B cell (primary cell): Measurements from ENCODE around the gene ZNF691. TPM values are rescaled to one million over a fixed set of nuclear protein-coding genes. Genes with fewer than 3 reads are reported as not detected.

Experiments used
- ATAC-seq: fragments of 200-7000 bp; cut with Tn5 transposase; one replicate; pipeline ENCODE4 v1.10.0; 2021; ENCODE audit warnings: low read depth, mild to moderate bottlenecking, moderate number of reproducible peaks, moderate library complexity
- CTCF ChIA-PET: fragments of 350-600 bp; sonication (Branson Sonifier 250); formaldehyde crosslinking; loops from one replicate; lab custom pipeline; 2021; ENCODE audit warnings: antibody characterized with exemption, inconsistent platforms; lab: Charles Lee
- POLR2A ChIA-PET: fragments of 350-600 bp; sonication (Branson Sonifier 250); formaldehyde crosslinking; loops from one replicate; lab custom pipeline; 2021; ENCODE audit warnings: antibody characterized with exemption; lab: Charles Lee
- DNase-seq: peaks from one replicate; pipeline ENCODE4 v3.0.0; 2013
- H2AFZ ChIP-seq: 2 replicates; pipeline ENCODE4 v1.6.1; 2012; ENCODE audit warnings: mild to moderate bottlenecking, low read depth, low read length; ENCODE audit not compliant: insufficient read depth, poor library complexity, severe bottlenecking
- H3K27ac ChIP-seq, 2 donors: 1 replicate in 1 of 2; 2 replicates in 1 of 2; pipeline ENCODE4 v1.5.1; 2012 to 2013; ENCODE audit warnings: low read length in 2 of 2, mild to moderate bottlenecking in 2 of 2, moderate library complexity in 1 of 2
- H3K27me3 ChIP-seq, 4 experiments: fragments of 200-600 bp in 1 of 4; sonication (generic) in 1 of 4; replicated peaks in 1 of 4; 1 replicate in 2 of 4; 2 replicates in 2 of 4; pipeline versions ENCODE4 v1.6.1 to v1.7.0; 2013 to 2016; ENCODE audit warnings: low read length in 3 of 4, mild to moderate bottlenecking in 2 of 4, mixed read lengths in 1 of 4, moderate library complexity in 1 of 4; ENCODE audit not compliant: insufficient read depth in 4 of 4, control insufficient read depth in 3 of 4; ENCODE audit errors: control extremely low read depth in 1 of 4
- H3K36me3 ChIP-seq, 2 experiments: replicated peaks in 1 of 2; 1 replicate in 1 of 2; 2 replicates in 1 of 2; pipeline versions ENCODE4 v1.6.1 to v1.7.1; 2013; ENCODE audit warnings: low read length in 1 of 2; ENCODE audit not compliant: insufficient read depth in 2 of 2, control insufficient read depth in 1 of 2; ENCODE audit errors: control extremely low read depth in 1 of 2, extremely low read depth in 1 of 2
- H3K4me1 ChIP-seq, 2 donors: fragments of 200-600 bp in 1 of 2; sonication (generic) in 1 of 2; 1 replicate in 1 of 2; 2 replicates in 1 of 2; pipeline versions ENCODE4 v1.5.1 to v1.6.1; 2013 to 2017; ENCODE audit warnings: low read length in 2 of 2; ENCODE audit not compliant: control insufficient read depth in 2 of 2, insufficient read depth in 2 of 2
- H3K4me2 ChIP-seq: replicated peaks from 2 replicates; pipeline ENCODE3; 2012; ENCODE audit warnings: mild to moderate bottlenecking, low read depth, low read length; ENCODE audit not compliant: poor library complexity, severe bottlenecking
- H3K4me3 ChIP-seq, 5 experiments: fragments of 200-600 bp in 1 of 5; sonication (generic) in 1 of 5; 1 replicate in 3 of 5; 2 replicates in 2 of 5; pipeline versions ENCODE4 v1.5.1 to v1.7.0; 2011 to 2016; ENCODE audit warnings: low read length in 4 of 5, mild to moderate bottlenecking in 4 of 5, low read depth in 2 of 5, control low read depth in 1 of 5, moderate library complexity in 1 of 5; ENCODE audit not compliant: insufficient read depth in 1 of 5; ENCODE audit errors: control extremely low read depth in 1 of 5, extremely low read depth in 1 of 5
- H3K79me2 ChIP-seq: fragments of 200-600 bp; sonication (generic); one replicate; pipeline ENCODE4 v1.6.0; 2016; ENCODE audit warnings: low read length; ENCODE audit not compliant: control insufficient read depth, insufficient read depth
- H3K9ac ChIP-seq: fragments of 200-600 bp; sonication (generic); 2 replicates; pipeline ENCODE4 v1.6.1; 2017; ENCODE audit warnings: mild to moderate bottlenecking, low read length, moderate library complexity
- H3K9me3 ChIP-seq, 3 donors: one replicate each; pipeline versions ENCODE4 v1.6.1 to v1.7.1; 2013; ENCODE audit warnings: low read length in 2 of 3; ENCODE audit not compliant: control insufficient read depth in 2 of 3, insufficient read depth in 1 of 3; ENCODE audit errors: control extremely low read depth in 1 of 3
- H4K20me1 ChIP-seq: 2 replicates; pipeline ENCODE4 v1.6.0; 2012; ENCODE audit warnings: mild to moderate bottlenecking, low read length; ENCODE audit not compliant: insufficient read depth, control insufficient read depth, poor library complexity, severe bottlenecking
- H3K27ac Mint-ChIP-seq: one replicate; pipeline ENCODE4 v1.8.0; 2021; ENCODE audit warnings: mixed read lengths
- H3K27me3 Mint-ChIP-seq: one replicate; pipeline ENCODE4 v1.8.0; 2021; ENCODE audit warnings: mixed read lengths
- H3K4me1 Mint-ChIP-seq: one replicate; pipeline ENCODE4 v1.8.0; 2021; ENCODE audit warnings: mixed read lengths
- H3K4me3 Mint-ChIP-seq: one replicate; pipeline ENCODE4 v1.8.0; 2021; ENCODE audit warnings: mixed read lengths
- H3K9me3 Mint-ChIP-seq: one replicate; pipeline ENCODE4 v1.8.0; 2022; ENCODE audit warnings: mixed read lengths; ENCODE audit not compliant: insufficient read depth
- EZH2 ChIP-seq: IDR thresholded peaks from 2 replicates; pipeline ENCODE4 v1.6.1; 2012; ENCODE audit warnings: borderline replicate concordance, low read depth, mild to moderate bottlenecking, moderate library complexity, low read length; ENCODE audit not compliant: insufficient read depth, poor library complexity, severe bottlenecking
- WGBS: methylation state at CpG from one replicate; pipeline ENCODE4 v1.1.5; 2013; ENCODE audit warnings: missing lambda C conversion rate; ENCODE audit not compliant: insufficient coverage; 5-methylcytosine and 5-hydroxymethylcytosine counted together
- intact Hi-C: fragments of 100-400 bp; cut with micrococcal nuclease; formaldehyde crosslinking; loops from one replicate; pipeline ENCODE4 v1.10.0; 2022
- polyA plus RNA-seq: library from polyadenylated mRNA; depleted of rRNA; stranded (reverse); fragments of >200 nt; gene quantifications from 2 replicates; pipeline ENCODE4 v1.2.3, GENCODE V29; 2012
- total RNA-seq, 2 donors: library from RNA; stranded (reverse); fragments of 120-200 nt in 1 of 2; gene quantifications; 1 replicate in 1 of 2; 2 replicates in 1 of 2; pipeline versions ENCODE4 v1.2.3 to v1.2.4, GENCODE V29; 2013 to 2022
- TF ChIP-seq, protein P1 (sequence below): fragments of 200-600 bp; IDR thresholded peaks from one replicate; pipeline ENCODE4 v1.8.0; 2022; ENCODE audit warnings: antibody characterized with exemption, mild to moderate bottlenecking

Gene ZNF691
- total and polyA plus RNA-seq, 2 donors (not counting 1 experiment from before 2014, with no cell fraction given), result 12.4 to 17.1 TPM

DNA sequence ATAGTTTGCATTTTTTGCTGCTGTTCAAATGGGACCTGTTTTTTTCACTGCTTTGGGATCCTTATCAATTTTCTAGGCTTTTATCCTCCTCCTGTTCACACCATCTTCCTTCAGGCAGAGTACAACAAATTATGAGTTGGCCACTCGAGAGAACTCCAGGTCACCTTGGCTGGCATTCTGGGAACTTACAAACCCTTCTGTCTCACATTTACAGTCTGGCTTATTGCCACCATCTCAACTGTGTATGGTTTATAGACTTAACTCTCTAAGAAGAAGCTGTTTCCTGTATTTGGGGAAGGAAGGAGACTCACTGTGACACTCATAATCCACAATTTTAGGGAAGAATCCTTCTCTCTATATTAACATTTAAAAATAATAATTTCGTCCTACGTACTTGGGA is 5.4 kb upstream of the ZNF691 start:
- H3K27ac Mint-ChIP-seq, result no peak overlapping the region
- no CpG with 5 or more reads among the region's 3 CpGs for WGBS
- H3K4me1 Mint-ChIP-seq, result peaks cover 20% of the 10 kb centered on the region
- Histone ChIP-seq H3K79me2 (no peaks in the 10 kb centered on the region), H3K27ac (no peak overlapping the region), H3K9ac (no peak overlapping the region), H4K20me1 (no peaks in the 10 kb centered on the region), H3K4me1 (peaks cover 7 to 25% of the 10 kb centered on the region in 2 donors), H3K36me3 (no peaks in the 10 kb centered on the region), H3K9me3 (no peaks in the 10 kb centered on the region), H3K4me3 (no peak overlapping the region), H2AFZ (no peak overlapping the region), H3K4me2 (no peak overlapping the region), H3K27me3 (no peaks in the 10 kb centered on the region)
- TF ChIP-seq EZH2, result no peak
- TF ChIP-seq, protein P1, sequence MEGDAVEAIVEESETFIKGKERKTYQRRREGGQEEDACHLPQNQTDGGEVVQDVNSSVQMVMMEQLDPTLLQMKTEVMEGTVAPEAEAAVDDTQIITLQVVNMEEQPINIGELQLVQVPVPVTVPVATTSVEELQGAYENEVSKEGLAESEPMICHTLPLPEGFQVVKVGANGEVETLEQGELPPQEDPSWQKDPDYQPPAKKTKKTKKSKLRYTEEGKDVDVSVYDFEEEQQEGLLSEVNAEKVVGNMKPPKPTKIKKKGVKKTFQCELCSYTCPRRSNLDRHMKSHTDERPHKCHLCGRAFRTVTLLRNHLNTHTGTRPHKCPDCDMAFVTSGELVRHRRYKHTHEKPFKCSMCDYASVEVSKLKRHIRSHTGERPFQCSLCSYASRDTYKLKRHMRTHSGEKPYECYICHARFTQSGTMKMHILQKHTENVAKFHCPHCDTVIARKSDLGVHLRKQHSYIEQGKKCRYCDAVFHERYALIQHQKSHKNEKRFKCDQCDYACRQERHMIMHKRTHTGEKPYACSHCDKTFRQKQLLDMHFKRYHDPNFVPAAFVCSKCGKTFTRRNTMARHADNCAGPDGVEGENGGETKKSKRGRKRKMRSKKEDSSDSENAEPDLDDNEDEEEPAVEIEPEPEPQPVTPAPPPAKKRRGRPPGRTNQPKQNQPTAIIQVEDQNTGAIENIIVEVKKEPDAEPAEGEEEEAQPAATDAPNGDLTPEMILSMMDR, result no peak
- ATAC-seq (no peak), DNase-seq (no peak)
- no peaks in the 10 kb centered on the region for H3K27me3 Mint-ChIP-seq
- ChIA-PET POLR2A (no interaction called here), CTCF (no interaction called here)
- H3K9me3 Mint-ChIP-seq, result no peaks in the 10 kb centered on the region
- intact Hi-C loops, result no loop called here
- H3K4me3 Mint-ChIP-seq, result no peak overlapping the region

DNA sequence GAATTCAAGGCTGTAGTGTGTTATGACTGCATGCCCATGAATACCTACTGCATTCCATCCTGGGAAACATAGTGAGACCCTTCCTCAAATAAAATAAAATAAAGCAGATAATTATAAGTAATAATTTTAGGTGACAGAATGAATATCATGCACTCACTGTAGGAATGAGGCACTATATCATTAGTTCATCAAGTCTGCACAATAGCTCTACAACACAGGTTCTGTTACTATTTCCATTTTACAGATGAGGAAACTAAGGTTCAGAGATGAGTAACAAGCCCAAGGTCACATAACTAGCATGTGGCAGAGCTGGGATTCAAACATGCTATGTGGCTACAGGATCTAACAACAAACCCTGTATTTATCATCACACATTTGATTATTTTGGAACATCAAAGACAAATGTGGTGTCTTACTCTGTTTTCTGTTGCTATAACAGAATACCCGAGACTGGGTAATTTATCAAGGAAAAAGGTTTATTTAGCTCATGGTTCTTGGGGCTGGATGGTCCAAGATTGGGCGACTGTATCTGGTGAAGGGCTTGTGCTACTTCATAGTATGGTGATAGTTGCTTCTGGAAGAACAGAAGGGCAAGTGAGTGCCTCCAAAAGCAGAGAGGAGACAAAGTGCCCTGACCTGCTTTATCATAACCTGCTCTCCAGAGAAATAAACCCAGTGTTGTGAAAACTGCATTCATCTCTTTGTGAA is 4.8 kb upstream of the ZNF691 start:
- Histone ChIP-seq H3K36me3 (no peaks in the 10 kb centered on the region), H3K4me2 (no peak overlapping the region), H3K9ac (no peak overlapping the region), H3K27ac (no peak overlapping the region), H3K27me3 (no peaks in the 10 kb centered on the region), H3K9me3 (no peaks in the 10 kb centered on the region), H2AFZ (no peak overlapping the region), H3K79me2 (peaks cover 1% of the 10 kb centered on the region), H4K20me1 (no peaks in the 10 kb centered on the region), H3K4me1 (peaks cover 8 to 26% of the 10 kb centered on the region in 2 donors), H3K4me3 (no peak overlapping the region)
- intact Hi-C loops, result no loop called here
- TF ChIP-seq, protein P1, result no peak
- no peak for TF ChIP-seq EZH2
- Mint-ChIP-seq H3K4me1 (peaks cover 23% of the 10 kb centered on the region), H3K27me3 (no peaks in the 10 kb centered on the region), H3K4me3 (no peak overlapping the region), H3K9me3 (no peaks in the 10 kb centered on the region), H3K27ac (no peak overlapping the region)
- WGBS, result 95% methylated on average over 2 of the region's 2 CpGs
- ATAC-seq (no peak), DNase-seq (no peak)
- ChIA-PET CTCF (no interaction called here), POLR2A (no interaction called here)
